B cell (primary cell): ENCODE data around the gene ITGA2B. TPM values are rescaled to one million over a fixed set of nuclear protein-coding genes. Genes with fewer than 3 reads are reported as not detected.

ENCODE experiments used
- ATAC-seq: fragments of 200-7000 bp; cut with Tn5 transposase; one replicate; pipeline ENCODE4 v1.10.0; 2021; ENCODE audit warnings: low read depth, mild to moderate bottlenecking, moderate number of reproducible peaks, moderate library complexity
- CTCF ChIA-PET: fragments of 350-600 bp; sonication (Branson Sonifier 250); formaldehyde crosslinking; loops from one replicate; lab custom pipeline; 2021; ENCODE audit warnings: antibody characterized with exemption, inconsistent platforms; lab: Charles Lee
- POLR2A ChIA-PET: fragments of 350-600 bp; sonication (Branson Sonifier 250); formaldehyde crosslinking; loops from one replicate; lab custom pipeline; 2021; ENCODE audit warnings: antibody characterized with exemption; lab: Charles Lee
- DNase-seq: peaks from one replicate; pipeline ENCODE4 v3.0.0; 2013
- H2AFZ ChIP-seq: 2 replicates; pipeline ENCODE4 v1.6.1; 2012; ENCODE audit warnings: mild to moderate bottlenecking, low read depth, low read length; ENCODE audit not compliant: insufficient read depth, poor library complexity, severe bottlenecking
- H3K27ac ChIP-seq, 2 donors: 1 replicate in 1 of 2; 2 replicates in 1 of 2; pipeline ENCODE4 v1.5.1; 2012 to 2013; ENCODE audit warnings: low read length in 2 of 2, mild to moderate bottlenecking in 2 of 2, moderate library complexity in 1 of 2
- H3K27me3 ChIP-seq, 4 experiments: fragments of 200-600 bp in 1 of 4; sonication (generic) in 1 of 4; replicated peaks in 1 of 4; 1 replicate in 2 of 4; 2 replicates in 2 of 4; pipeline versions ENCODE4 v1.6.1 to v1.7.0; 2013 to 2016; ENCODE audit warnings: low read length in 3 of 4, mild to moderate bottlenecking in 2 of 4, mixed read lengths in 1 of 4, moderate library complexity in 1 of 4; ENCODE audit not compliant: insufficient read depth in 4 of 4, control insufficient read depth in 3 of 4; ENCODE audit errors: control extremely low read depth in 1 of 4
- H3K36me3 ChIP-seq, 2 experiments: replicated peaks in 1 of 2; 1 replicate in 1 of 2; 2 replicates in 1 of 2; pipeline versions ENCODE4 v1.6.1 to v1.7.1; 2013; ENCODE audit warnings: low read length in 1 of 2; ENCODE audit not compliant: insufficient read depth in 2 of 2, control insufficient read depth in 1 of 2; ENCODE audit errors: control extremely low read depth in 1 of 2, extremely low read depth in 1 of 2
- H3K4me1 ChIP-seq, 2 donors: fragments of 200-600 bp in 1 of 2; sonication (generic) in 1 of 2; 1 replicate in 1 of 2; 2 replicates in 1 of 2; pipeline versions ENCODE4 v1.5.1 to v1.6.1; 2013 to 2017; ENCODE audit warnings: low read length in 2 of 2; ENCODE audit not compliant: control insufficient read depth in 2 of 2, insufficient read depth in 2 of 2
- H3K4me2 ChIP-seq: replicated peaks from 2 replicates; pipeline ENCODE3; 2012; ENCODE audit warnings: mild to moderate bottlenecking, low read depth, low read length; ENCODE audit not compliant: poor library complexity, severe bottlenecking
- H3K4me3 ChIP-seq, 5 experiments: fragments of 200-600 bp in 1 of 5; sonication (generic) in 1 of 5; 1 replicate in 3 of 5; 2 replicates in 2 of 5; pipeline versions ENCODE4 v1.5.1 to v1.7.0; 2011 to 2016; ENCODE audit warnings: low read length in 4 of 5, mild to moderate bottlenecking in 4 of 5, low read depth in 2 of 5, control low read depth in 1 of 5, moderate library complexity in 1 of 5; ENCODE audit not compliant: insufficient read depth in 1 of 5; ENCODE audit errors: control extremely low read depth in 1 of 5, extremely low read depth in 1 of 5
- H3K79me2 ChIP-seq: fragments of 200-600 bp; sonication (generic); one replicate; pipeline ENCODE4 v1.6.0; 2016; ENCODE audit warnings: low read length; ENCODE audit not compliant: control insufficient read depth, insufficient read depth
- H3K9ac ChIP-seq: fragments of 200-600 bp; sonication (generic); 2 replicates; pipeline ENCODE4 v1.6.1; 2017; ENCODE audit warnings: mild to moderate bottlenecking, low read length, moderate library complexity
- H3K9me3 ChIP-seq, 3 donors: one replicate each; pipeline versions ENCODE4 v1.6.1 to v1.7.1; 2013; ENCODE audit warnings: low read length in 2 of 3; ENCODE audit not compliant: control insufficient read depth in 2 of 3, insufficient read depth in 1 of 3; ENCODE audit errors: control extremely low read depth in 1 of 3
- H4K20me1 ChIP-seq: 2 replicates; pipeline ENCODE4 v1.6.0; 2012; ENCODE audit warnings: mild to moderate bottlenecking, low read length; ENCODE audit not compliant: insufficient read depth, control insufficient read depth, poor library complexity, severe bottlenecking
- H3K27ac Mint-ChIP-seq: one replicate; pipeline ENCODE4 v1.8.0; 2021; ENCODE audit warnings: mixed read lengths
- H3K27me3 Mint-ChIP-seq: one replicate; pipeline ENCODE4 v1.8.0; 2021; ENCODE audit warnings: mixed read lengths
- H3K4me1 Mint-ChIP-seq: one replicate; pipeline ENCODE4 v1.8.0; 2021; ENCODE audit warnings: mixed read lengths
- H3K4me3 Mint-ChIP-seq: one replicate; pipeline ENCODE4 v1.8.0; 2021; ENCODE audit warnings: mixed read lengths
- H3K9me3 Mint-ChIP-seq: one replicate; pipeline ENCODE4 v1.8.0; 2022; ENCODE audit warnings: mixed read lengths; ENCODE audit not compliant: insufficient read depth
- CTCF ChIP-seq: fragments of 200-600 bp; IDR thresholded peaks from one replicate; pipeline ENCODE4 v1.8.0; 2022; ENCODE audit warnings: antibody characterized with exemption, mild to moderate bottlenecking
- EZH2 ChIP-seq: IDR thresholded peaks from 2 replicates; pipeline ENCODE4 v1.6.1; 2012; ENCODE audit warnings: borderline replicate concordance, low read depth, mild to moderate bottlenecking, moderate library complexity, low read length; ENCODE audit not compliant: insufficient read depth, poor library complexity, severe bottlenecking
- WGBS: methylation state at CpG from one replicate; pipeline ENCODE4 v1.1.5; 2013; ENCODE audit warnings: missing lambda C conversion rate; ENCODE audit not compliant: insufficient coverage; 5-methylcytosine and 5-hydroxymethylcytosine counted together
- intact Hi-C: fragments of 100-400 bp; cut with micrococcal nuclease; formaldehyde crosslinking; loops from one replicate; pipeline ENCODE4 v1.10.0; 2022
- polyA plus RNA-seq: library from polyadenylated mRNA; depleted of rRNA; stranded (reverse); fragments of >200 nt; gene quantifications from 2 replicates; pipeline ENCODE4 v1.2.3, GENCODE V29; 2012
- total RNA-seq, 2 donors: library from RNA; stranded (reverse); fragments of 120-200 nt in 1 of 2; gene quantifications; 1 replicate in 1 of 2; 2 replicates in 1 of 2; pipeline versions ENCODE4 v1.2.3 to v1.2.4, GENCODE V29; 2013 to 2022

ITGA2B gene
- total and polyA plus RNA-seq, 2 donors (not counting 1 experiment from before 2014, with no cell fraction given): 0.15 to 0.20 TPM

GRCh38 chr17:44384823-44385286 lies 4.6 kb downstream of the ITGA2B start:
- peaks cover 19 to 22% of the 10 kb centered on the region in 2 donors for H3K4me1 ChIP-seq
- CTCF ChIA-PET: interaction anchor here (1.8 kb wide), 1 partner anchor 22 kb away, joined by 7 read pairs; the partner anchor contains the start of gene FAM171A2
- H3K9me3 ChIP-seq: peaks cover 0 to 14% (median 0%) of the 10 kb centered on the region in 3 donors
- TF ChIP-seq EZH2 (no peak), CTCF (no peak)
- Mint-ChIP-seq H3K27me3 (peaks cover 39% of the 10 kb centered on the region), H3K27ac (no peak overlapping the region), H3K9me3 (no peaks in the 10 kb centered on the region), H3K4me1 (peaks cover 22% of the 10 kb centered on the region), H3K4me3 (peak overlapping the region; percentile 81)
- peak overlapping the region; percentile 81 for H2AFZ ChIP-seq
- no peaks in the 10 kb centered on the region for H3K79me2 ChIP-seq
- H4K20me1 ChIP-seq: no peaks in the 10 kb centered on the region
- WGBS: 20% methylated on average over 26 of the region's 26 CpGs
- peaks cover 0 to 47% (median 11%) of the 10 kb centered on the region in 4 experiments for H3K27me3 ChIP-seq
- intact Hi-C loops: no loop called here
- peak; percentile 28 for ATAC-seq
- no peak overlapping the region for H3K27ac ChIP-seq
- POLR2A ChIA-PET: interaction anchor here (0.7 to 1.0 kb wide), 2 partner anchors 16 to 1283 kb away, joined by 3 to 6 read pairs; no protein-coding TSS in a partner anchor
- H3K4me2 ChIP-seq: peak overlapping the region; percentile 98
- H3K4me3 ChIP-seq: peak overlapping the region in 4 of 5 experiments; percentile 46 to 68 (median 58)
- H3K36me3 ChIP-seq: no peaks in the 10 kb centered on the region
- no peak for DNase-seq
- H3K9ac ChIP-seq: peak overlapping the region; percentile 78

- H2AFZ ChIP-seq: peak overlapping the region; percentile 81
- peak overlapping the region; percentile 98 for H3K4me2 ChIP-seq
- no peak overlapping the region for H3K9ac ChIP-seq
- H3K9me3 ChIP-seq: peaks cover 0 to 13% (median 0%) of the 10 kb centered on the region in 3 donors
- ChIA-PET CTCF (interaction anchor here (1.8 kb wide), 1 partner anchor 21 kb away, joined by 7 read pairs; the partner anchor contains the start of gene FAM171A2), POLR2A (interaction anchor here (1.0 kb wide), 1 partner anchor 1284 kb away, joined by 3 read pairs; no protein-coding TSS in a partner anchor)
- peaks cover 18% of the 10 kb centered on the region for H3K4me1 Mint-ChIP-seq
- H3K27me3 Mint-ChIP-seq: peaks cover 36% of the 10 kb centered on the region
- intact Hi-C loops: no loop called here
- H3K27ac ChIP-seq: no peak overlapping the region
- H3K4me1 ChIP-seq: peaks cover 17 to 19% of the 10 kb centered on the region in 2 donors
- ATAC-seq (no peak), DNase-seq (no peak)
- H4K20me1 ChIP-seq: no peaks in the 10 kb centered on the region
- H3K27ac Mint-ChIP-seq: no peak overlapping the region
- H3K9me3 Mint-ChIP-seq: no peaks in the 10 kb centered on the region
- H3K4me3 Mint-ChIP-seq: peak overlapping the region; percentile 81
- TF ChIP-seq CTCF (no peak), EZH2 (no peak)
- 77% methylated on average over 29 of the region's 29 CpGs for WGBS
- no peak overlapping the region for H3K4me3 ChIP-seq
- H3K36me3 ChIP-seq: no peaks in the 10 kb centered on the region
- no peaks in the 10 kb centered on the region for H3K79me2 ChIP-seq
- H3K27me3 ChIP-seq: peaks cover 0 to 47% (median 11%) of the 10 kb centered on the region in 4 experiments
These were observed 5.1 kb downstream of the ITGA2B start for GRCh38 chr17:44384281-44384822.
